ENCODE measurements around the gene OCLN. TPM values are rescaled to one million over a fixed set of nuclear protein-coding genes. Genes with fewer than 3 reads are reported as not detected.
A peak's percentile ranks its signal among the peaks of the same experiment; 100 is the strongest.

The OCLN gene, protein sequence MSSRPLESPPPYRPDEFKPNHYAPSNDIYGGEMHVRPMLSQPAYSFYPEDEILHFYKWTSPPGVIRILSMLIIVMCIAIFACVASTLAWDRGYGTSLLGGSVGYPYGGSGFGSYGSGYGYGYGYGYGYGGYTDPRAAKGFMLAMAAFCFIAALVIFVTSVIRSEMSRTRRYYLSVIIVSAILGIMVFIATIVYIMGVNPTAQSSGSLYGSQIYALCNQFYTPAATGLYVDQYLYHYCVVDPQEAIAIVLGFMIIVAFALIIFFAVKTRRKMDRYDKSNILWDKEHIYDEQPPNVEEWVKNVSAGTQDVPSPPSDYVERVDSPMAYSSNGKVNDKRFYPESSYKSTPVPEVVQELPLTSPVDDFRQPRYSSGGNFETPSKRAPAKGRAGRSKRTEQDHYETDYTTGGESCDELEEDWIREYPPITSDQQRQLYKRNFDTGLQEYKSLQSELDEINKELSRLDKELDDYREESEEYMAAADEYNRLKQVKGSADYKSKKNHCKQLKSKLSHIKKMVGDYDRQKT
- polyA plus RNA-seq (2013, experiment 1 of 2) = 13.0 TPM
- polyA plus RNA-seq (2013, experiment 2 of 2) = 13.4 TPM

DNA sequence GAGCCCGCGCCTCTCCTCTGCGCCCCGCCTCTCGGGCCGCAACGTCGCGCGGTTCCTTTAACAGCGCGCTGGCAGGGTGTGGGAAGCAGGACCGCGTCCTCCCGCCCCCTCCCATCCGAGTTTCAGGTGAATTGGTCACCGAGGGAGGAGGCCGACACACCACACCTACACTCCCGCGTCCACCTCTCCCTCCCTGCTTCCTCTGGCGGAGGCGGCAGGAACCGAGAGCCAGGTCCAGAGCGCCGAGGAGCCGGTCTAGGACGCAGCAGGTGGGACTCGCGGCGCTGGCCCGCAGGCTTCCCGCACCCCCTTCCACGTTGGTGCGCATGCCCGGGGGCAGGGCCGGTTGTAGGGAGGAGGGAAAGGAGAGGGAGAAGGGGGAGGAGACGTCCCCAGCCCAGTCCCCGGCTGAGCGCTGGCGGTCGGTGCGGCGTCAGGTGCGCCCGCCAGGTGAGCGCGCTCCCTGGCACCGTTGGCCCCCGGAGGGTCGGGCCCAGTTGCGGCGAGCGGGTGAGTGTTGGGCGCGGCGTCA lies at the start of gene OCLN:
OCLN (plus strand) TSS at position 400 of the 532 bp plus-strand sequence. CDS start 11,455 bp downstream, outside the sequence.
- peak within 1 kb of the TSS; percentile 74 for H2BK120ac ChIP-seq (ENCODE audit: low read depth, low read length)
- peak within 1 kb of the TSS; percentile 99 for H3K18ac ChIP-seq (ENCODE audit: low read length)
- peak within 1 kb of the TSS; percentile 82 for H4K8ac ChIP-seq (ENCODE audit: low read depth, low read length)
- peak within 1 kb of the TSS; percentile 96 for H3K4me2 ChIP-seq (ENCODE audit: insufficient read depth, low read length, poor library complexity, severe bottlenecking)
- H3K4me1 ChIP-seq (ENCODE audit: control insufficient read depth in 2 of 2, insufficient read depth in 1 of 2, low read depth in 1 of 2, low read length in 2 of 2) = peaks cover 0 to 6% of the 10 kb centered on the region in 2 donors
- H3K9me3 ChIP-seq (replicated peaks in 1 of 2; ENCODE audit: control insufficient read depth in 2 of 2, insufficient read depth in 1 of 2, low read depth in 1 of 2, low read length in 2 of 2) = peaks cover 0 to 4% of the 10 kb centered on the region in 2 donors
- H3K14ac ChIP-seq (ENCODE audit: low read length) = peak within 1 kb of the TSS; percentile 67
- H3K4ac ChIP-seq (ENCODE audit: low read length) = peak within 1 kb of the TSS; percentile 55
- DNase-seq (ENCODE audit: low spot score) = peak; percentile 76
- no peaks in the 10 kb centered on the region for H3K36me3 ChIP-seq (replicated peaks in 1 of 2; ENCODE audit: control insufficient read depth in 2 of 2, insufficient read depth in 2 of 2, low read length in 2 of 2)
- H2BK15ac ChIP-seq (ENCODE audit: low read length) = peak within 1 kb of the TSS; percentile 99
- peak within 1 kb of the TSS; percentile 90 for H2BK12ac ChIP-seq (ENCODE audit: low read length)
- H4K91ac ChIP-seq (ENCODE audit: low read depth, low read length, poor library complexity) = peak within 1 kb of the TSS; percentile 43
- H3K23ac ChIP-seq (ENCODE audit: low read depth, low read length, poor library complexity) = peak within 1 kb of the TSS; percentile 37
- peaks cover 4% of the 10 kb centered on the region for H3K79me1 ChIP-seq (ENCODE audit: low read depth, low read length)
- no CpG with 5 or more reads among the region's 56 CpGs for WGBS, 2 donors (ENCODE audit: extremely low coverage in 2 of 2, insufficient read length in 2 of 2, insufficient replicate concordance in 1 of 2)
- H3K4me3 ChIP-seq (ENCODE audit: low read length in 2 of 2) = peak within 1 kb of the TSS; percentile 61 to 92
- H3K27me3 ChIP-seq (ENCODE audit: control insufficient read depth in 3 of 3, insufficient read depth in 3 of 3, low read depth in 1 of 3, low read length in 3 of 3) = peaks cover 0 to 80% (median 0%) of the 10 kb centered on the region in 3 experiments
- H3K9ac ChIP-seq (ENCODE audit: low read depth, low read length, poor library complexity) = peak within 1 kb of the TSS; percentile 93
- H2BK5ac ChIP-seq (ENCODE audit: low read length) = no peak within 1 kb of the TSS
- peak within 1 kb of the TSS; percentile 99 for H2AFZ ChIP-seq (ENCODE audit: low read length)
- H2AK5ac ChIP-seq (ENCODE audit: low read depth, low read length) = peak within 1 kb of the TSS; percentile 76
- H3K27ac ChIP-seq (replicated peaks; ENCODE audit: low read length) = peak within 1 kb of the TSS; percentile 39

DNA sequence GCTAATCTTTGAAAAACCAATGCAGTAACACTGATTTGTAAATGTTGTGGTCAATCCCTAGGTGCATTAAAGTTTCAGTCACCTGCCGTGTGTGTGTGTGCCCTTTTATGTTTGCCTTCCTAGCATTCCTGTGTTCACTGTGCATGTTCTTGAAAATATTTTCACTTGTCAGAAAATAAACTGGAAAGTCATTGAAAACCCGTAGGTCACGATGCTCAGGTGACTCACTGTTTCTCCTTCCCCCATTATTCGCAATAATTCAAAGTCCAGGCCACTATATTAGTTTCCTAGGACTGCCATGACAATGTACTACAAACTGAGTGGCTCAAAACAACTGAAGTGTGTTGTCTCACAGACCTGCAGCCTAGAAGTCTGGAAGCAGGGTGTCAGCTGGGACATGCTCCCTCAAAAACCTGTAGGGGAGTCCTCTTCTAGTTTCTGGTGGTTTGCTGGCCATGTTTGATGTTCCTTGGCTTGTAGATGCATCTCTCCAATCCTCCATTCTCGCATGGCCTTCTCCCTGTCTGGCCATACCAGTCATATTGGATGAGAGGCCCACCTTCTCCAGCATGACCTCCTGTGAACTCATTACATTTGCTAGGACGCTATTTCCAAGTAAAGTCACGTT lies 48.3 kb upstream of the OCLN start:
- H3K9ac ChIP-seq (ENCODE audit: low read depth, low read length, poor library complexity) = no peak overlapping the region
- no peak overlapping the region for H4K91ac ChIP-seq (ENCODE audit: low read depth, low read length, poor library complexity)
- no CpG with 5 or more reads among the region's 7 CpGs for WGBS, 2 donors (ENCODE audit: extremely low coverage in 2 of 2, insufficient read length in 2 of 2, insufficient replicate concordance in 1 of 2)
- no peaks in the 10 kb centered on the region for H3K4me1 ChIP-seq (ENCODE audit: control insufficient read depth in 2 of 2, insufficient read depth in 1 of 2, low read depth in 1 of 2, low read length in 2 of 2)
- H3K27ac ChIP-seq (replicated peaks; ENCODE audit: low read length) = no peak overlapping the region
- no peaks in the 10 kb centered on the region for H3K79me1 ChIP-seq (ENCODE audit: low read depth, low read length)
- no peak overlapping the region for H2BK15ac ChIP-seq (ENCODE audit: low read length)
- no peak overlapping the region for H3K4me3 ChIP-seq (ENCODE audit: low read length in 2 of 2)
- no peak overlapping the region for H2AK5ac ChIP-seq (ENCODE audit: low read depth, low read length)
- H3K14ac ChIP-seq (ENCODE audit: low read length) = no peak overlapping the region
- H3K27me3 ChIP-seq (ENCODE audit: control insufficient read depth in 3 of 3, insufficient read depth in 3 of 3, low read depth in 1 of 3, low read length in 3 of 3) = no peaks in the 10 kb centered on the region
- no peaks in the 10 kb centered on the region for H3K36me3 ChIP-seq (replicated peaks in 1 of 2; ENCODE audit: control insufficient read depth in 2 of 2, insufficient read depth in 2 of 2, low read length in 2 of 2)
- H2BK120ac ChIP-seq (ENCODE audit: low read depth, low read length) = no peak overlapping the region
- no peak overlapping the region for H3K4ac ChIP-seq (ENCODE audit: low read length)
- H2AFZ ChIP-seq (ENCODE audit: low read length) = no peak overlapping the region
- no peak overlapping the region for H4K8ac ChIP-seq (ENCODE audit: low read depth, low read length)
- no peak overlapping the region for H3K4me2 ChIP-seq (ENCODE audit: insufficient read depth, low read length, poor library complexity, severe bottlenecking)
- no peak overlapping the region for H3K23ac ChIP-seq (ENCODE audit: low read depth, low read length, poor library complexity)
- no peaks in the 10 kb centered on the region for H3K9me3 ChIP-seq (replicated peaks in 1 of 2; ENCODE audit: control insufficient read depth in 2 of 2, insufficient read depth in 1 of 2, low read depth in 1 of 2, low read length in 2 of 2)
- no peak overlapping the region for H3K18ac ChIP-seq (ENCODE audit: low read length)
- H2BK12ac ChIP-seq (ENCODE audit: low read length) = no peak overlapping the region
- no peak for DNase-seq (ENCODE audit: low spot score)
- no peak overlapping the region for H2BK5ac ChIP-seq (ENCODE audit: low read length)

DNA sequence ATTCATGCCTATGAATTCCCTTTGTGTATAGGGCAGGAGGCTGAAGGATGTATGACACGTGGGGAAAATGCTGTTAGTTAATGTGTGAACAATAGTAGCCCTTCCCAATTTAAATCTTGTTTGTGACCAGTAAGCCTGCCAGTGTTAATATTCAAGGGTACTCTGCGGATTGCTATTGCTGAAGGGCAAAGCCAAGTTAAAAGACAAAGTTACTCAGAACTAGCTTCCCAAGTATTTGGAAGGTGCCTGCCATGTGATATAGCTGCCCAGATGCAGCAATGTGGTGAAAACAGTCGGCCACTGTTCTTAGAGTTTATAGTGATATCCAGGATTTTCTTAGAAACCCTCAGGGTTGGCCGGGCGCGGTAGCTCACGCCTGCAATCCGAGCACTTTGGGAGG lies 43.1 kb upstream of the OCLN start:
- Histone ChIP-seq H4K8ac (ENCODE audit: low read depth, low read length) (no peak overlapping the region), H3K79me1 (ENCODE audit: low read depth, low read length) (no peaks in the 10 kb centered on the region), H3K4me2 (ENCODE audit: insufficient read depth, low read length, poor library complexity, severe bottlenecking) (no peak overlapping the region), H3K4ac (ENCODE audit: low read length) (no peak overlapping the region), H2BK5ac (ENCODE audit: low read length) (no peak overlapping the region), H3K27me3 (ENCODE audit: control insufficient read depth in 3 of 3, insufficient read depth in 3 of 3, low read depth in 1 of 3, low read length in 3 of 3) (no peaks in the 10 kb centered on the region), H2BK120ac (ENCODE audit: low read depth, low read length) (no peak overlapping the region), H2AK5ac (ENCODE audit: low read depth, low read length) (no peak overlapping the region), H2AFZ (ENCODE audit: low read length) (no peak overlapping the region), H3K9me3 (replicated peaks in 1 of 2; ENCODE audit: control insufficient read depth in 2 of 2, insufficient read depth in 1 of 2, low read depth in 1 of 2, low read length in 2 of 2) (no peaks in the 10 kb centered on the region), H3K36me3 (replicated peaks in 1 of 2; ENCODE audit: control insufficient read depth in 2 of 2, insufficient read depth in 2 of 2, low read length in 2 of 2) (no peaks in the 10 kb centered on the region), H2BK15ac (ENCODE audit: low read length) (no peak overlapping the region), H2BK12ac (ENCODE audit: low read length) (no peak overlapping the region), H3K14ac (ENCODE audit: low read length) (no peak overlapping the region), H3K4me3 (ENCODE audit: low read length in 2 of 2) (no peak overlapping the region), H3K9ac (ENCODE audit: low read depth, low read length, poor library complexity) (no peak overlapping the region), H3K4me1 (ENCODE audit: control insufficient read depth in 2 of 2, insufficient read depth in 1 of 2, low read depth in 1 of 2, low read length in 2 of 2) (peaks cover under 1 to 1% of the 10 kb centered on the region in 2 donors), H3K18ac (ENCODE audit: low read length) (no peak overlapping the region), H3K23ac (ENCODE audit: low read depth, low read length, poor library complexity) (no peak overlapping the region), H4K91ac (ENCODE audit: low read depth, low read length, poor library complexity) (no peak overlapping the region), H3K27ac (replicated peaks; ENCODE audit: low read length) (no peak overlapping the region)
- DNase-seq (ENCODE audit: low spot score) = no peak
- WGBS, 2 donors (ENCODE audit: extremely low coverage in 2 of 2, insufficient read length in 2 of 2, insufficient replicate concordance in 1 of 2) = no CpG with 5 or more reads among the region's 8 CpGs

DNA sequence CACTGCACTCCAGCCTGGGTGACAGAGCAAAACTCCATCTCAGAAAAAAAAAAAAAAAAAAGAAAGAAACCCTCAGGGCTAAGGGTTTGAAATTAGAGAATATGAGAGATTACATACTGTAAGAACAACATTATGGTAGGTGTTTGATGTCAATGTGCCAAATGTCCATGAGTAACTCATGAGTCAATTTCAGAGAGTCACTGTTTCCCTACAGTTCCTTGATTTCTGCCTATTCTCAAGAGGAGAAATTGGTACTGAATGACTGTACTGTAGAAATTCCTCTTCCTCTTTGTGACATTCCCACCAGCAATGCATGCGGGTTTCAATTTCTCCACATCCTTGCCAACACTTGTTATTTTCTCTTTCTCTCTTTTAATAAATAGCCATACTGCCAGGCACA lies 42.5 kb upstream of the OCLN start:
- Histone ChIP-seq H3K79me1 (ENCODE audit: low read depth, low read length) (no peaks in the 10 kb centered on the region), H3K9me3 (replicated peaks in 1 of 2; ENCODE audit: control insufficient read depth in 2 of 2, insufficient read depth in 1 of 2, low read depth in 1 of 2, low read length in 2 of 2) (no peaks in the 10 kb centered on the region), H3K18ac (ENCODE audit: low read length) (no peak overlapping the region), H3K4ac (ENCODE audit: low read length) (no peak overlapping the region), H2BK12ac (ENCODE audit: low read length) (no peak overlapping the region), H2AK5ac (ENCODE audit: low read depth, low read length) (no peak overlapping the region), H3K4me1 (ENCODE audit: control insufficient read depth in 2 of 2, insufficient read depth in 1 of 2, low read depth in 1 of 2, low read length in 2 of 2) (peaks cover 2 to 3% of the 10 kb centered on the region in 2 donors), H3K27ac (replicated peaks; ENCODE audit: low read length) (no peak overlapping the region), H2BK15ac (ENCODE audit: low read length) (no peak overlapping the region), H3K23ac (ENCODE audit: low read depth, low read length, poor library complexity) (no peak overlapping the region), H4K91ac (ENCODE audit: low read depth, low read length, poor library complexity) (no peak overlapping the region), H3K4me3 (ENCODE audit: low read length in 2 of 2) (no peak overlapping the region), H4K8ac (ENCODE audit: low read depth, low read length) (no peak overlapping the region), H2BK5ac (ENCODE audit: low read length) (no peak overlapping the region), H3K36me3 (replicated peaks in 1 of 2; ENCODE audit: control insufficient read depth in 2 of 2, insufficient read depth in 2 of 2, low read length in 2 of 2) (no peaks in the 10 kb centered on the region), H3K4me2 (ENCODE audit: insufficient read depth, low read length, poor library complexity, severe bottlenecking) (no peak overlapping the region), H3K14ac (ENCODE audit: low read length) (no peak overlapping the region), H2AFZ (ENCODE audit: low read length) (no peak overlapping the region), H2BK120ac (ENCODE audit: low read depth, low read length) (no peak overlapping the region), H3K27me3 (ENCODE audit: control insufficient read depth in 3 of 3, insufficient read depth in 3 of 3, low read depth in 1 of 3, low read length in 3 of 3) (no peaks in the 10 kb centered on the region), H3K9ac (ENCODE audit: low read depth, low read length, poor library complexity) (no peak overlapping the region)
- no CpG with 5 or more reads among the region's 1 CpG for WGBS, 2 donors (ENCODE audit: extremely low coverage in 2 of 2, insufficient read length in 2 of 2, insufficient replicate concordance in 1 of 2)
- no peak for DNase-seq (ENCODE audit: low spot score)

All from neuronal stem cell (in vitro differentiated cells).